ENCODE results near the gene RND1. TPM values are rescaled to one million over a fixed set of nuclear protein-coding genes. Genes with fewer than 3 reads are reported as not detected.
A peak's percentile ranks its signal among the peaks of the same experiment; 100 is the strongest.

The RND1 gene
- polyA plus RNA-seq, 2 of the 4 experiments (the other 2 are of a cell fraction), result 26.5 to 37.8 TPM

DNA sequence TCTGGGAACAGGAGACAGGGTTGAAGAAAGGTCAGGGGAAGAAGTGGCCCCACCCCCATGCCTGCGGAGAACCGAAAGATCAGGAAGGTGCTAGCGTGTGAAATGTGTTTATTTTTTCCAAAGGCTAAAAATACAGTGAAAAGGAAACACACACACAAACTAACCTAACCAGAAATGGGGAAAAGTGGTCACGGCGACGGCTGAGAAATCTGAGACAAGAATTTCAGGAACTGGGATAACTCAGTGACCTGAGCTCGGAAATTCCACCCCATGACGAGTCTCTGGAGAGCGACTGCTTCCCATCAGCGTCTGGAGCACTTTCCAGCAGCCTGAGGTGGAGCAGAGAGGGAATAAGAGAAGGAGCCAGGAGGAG lies 16.6 kb upstream of the RND1 start:
- ChIA-PET POLR2A (interaction anchor here (0.7 to 6.4 kb wide), 5 partner anchors 9 to 30 kb away, joined by 3 to 157 read pairs (median 3); partner anchors contain the start of genes DDX23 and RND1), CTCF (interaction anchor here (8.3 to 33.1 kb wide), 2 partner anchors 8 to 20 kb away, joined by 75 to 1365 read pairs; partner anchors contain the start of genes DDX23 and RND1)
- Histone ChIP-seq H3K4me2 (peak overlapping the region; percentile 99), H3K4me3 (peak overlapping the region; percentile 29), H3K27ac (peak overlapping the region; percentile 88 to 90), H3K4me1 (peaks cover 59% of the 10 kb centered on the region), H3K9me3 (no peaks in the 10 kb centered on the region)
- DNase-seq (ENCODE audit: low read depth in 1 of 2, low spot score in 1 of 2) (peak in 1 of 2 experiments; percentile 74), ATAC-seq (peak; percentile 61 to 66), FAIRE-seq (no peak)
- 1% methylated on average over 10 of the region's 10 CpGs for WGBS (ENCODE audit: missing lambda C conversion rate)
- TF ChIP-seq MYC (IDR thresholded peaks at IDR 0.05; ENCODE audit: borderline replicate concordance, low read length) (no peak), FOSL2 (IDR thresholded peaks at IDR 0.05) (no peak), FOSL2 (CRISPR knock-in tag; IDR thresholded peaks at IDR 0.05) (peak; percentile 32), ESRRA (IDR thresholded peaks at IDR 0.05; ENCODE audit: borderline replicate concordance, low read length) (no peak), KDM1A (IDR thresholded peaks at IDR 0.05; ENCODE audit: low read depth) (no peak), EP300 (IDR thresholded peaks at IDR 0.05) (0 out of 5 replicates have a peak, but pooled peaks of 1 of the 2 experiments have one; percentile 8), RCOR1 (IDR thresholded peaks at IDR 0.05; ENCODE audit: low read depth, low read length) (no peak), JUN (IDR thresholded peaks at IDR 0.05) (0 out of 5 replicates have a peak, but pooled peaks of 1 of the 2 experiments have one; percentile 25)
- TF ChIP-seq, protein P1, sequence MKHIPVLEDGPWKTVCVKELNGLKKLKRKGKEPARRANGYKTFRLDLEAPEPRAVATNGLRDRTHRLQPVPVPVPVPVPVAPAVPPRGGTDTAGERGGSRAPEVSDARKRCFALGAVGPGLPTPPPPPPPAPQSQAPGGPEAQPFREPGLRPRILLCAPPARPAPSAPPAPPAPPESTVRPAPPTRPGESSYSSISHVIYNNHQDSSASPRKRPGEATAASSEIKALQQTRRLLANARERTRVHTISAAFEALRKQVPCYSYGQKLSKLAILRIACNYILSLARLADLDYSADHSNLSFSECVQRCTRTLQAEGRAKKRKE (CRISPR knock-in tag; IDR thresholded peaks at IDR 0.05; ENCODE audit: low read depth), result 0 out of 2 replicates have a peak, but pooled peaks have one; percentile 32
- TF ChIP-seq, protein P2, sequence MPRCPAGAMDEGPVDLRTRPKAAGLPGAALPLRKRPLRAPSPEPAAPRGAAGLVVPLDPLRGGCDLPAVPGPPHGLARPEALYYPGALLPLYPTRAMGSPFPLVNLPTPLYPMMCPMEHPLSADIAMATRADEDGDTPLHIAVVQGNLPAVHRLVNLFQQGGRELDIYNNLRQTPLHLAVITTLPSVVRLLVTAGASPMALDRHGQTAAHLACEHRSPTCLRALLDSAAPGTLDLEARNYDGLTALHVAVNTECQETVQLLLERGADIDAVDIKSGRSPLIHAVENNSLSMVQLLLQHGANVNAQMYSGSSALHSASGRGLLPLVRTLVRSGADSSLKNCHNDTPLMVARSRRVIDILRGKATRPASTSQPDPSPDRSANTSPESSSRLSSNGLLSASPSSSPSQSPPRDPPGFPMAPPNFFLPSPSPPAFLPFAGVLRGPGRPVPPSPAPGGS (IDR thresholded peaks at IDR 0.05), result 0 out of 3 replicates have a peak, but pooled peaks have one; percentile 15
- TF ChIP-seq, protein P3, sequence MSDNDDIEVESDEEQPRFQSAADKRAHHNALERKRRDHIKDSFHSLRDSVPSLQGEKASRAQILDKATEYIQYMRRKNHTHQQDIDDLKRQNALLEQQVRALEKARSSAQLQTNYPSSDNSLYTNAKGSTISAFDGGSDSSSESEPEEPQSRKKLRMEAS (IDR thresholded peaks at IDR 0.05), result no peak

GRCh38 chr12:48881686-48882314 lies 16.1 kb upstream of the RND1 start:
- POLR2A ChIA-PET, result interaction anchor here (1.2 to 6.4 kb wide), 3 partner anchors 9 to 30 kb away, joined by 3 to 157 read pairs (median 26); partner anchors contain the start of genes DDX23 and RND1
- CTCF ChIA-PET, result interaction anchor here (1.2 to 33.1 kb wide), 4 partner anchors 9 to 52 kb away, joined by 4 to 1365 read pairs (median 40); partner anchors contain the start of genes DDX23 and RND1
- H3K4me3 ChIP-seq, result peak overlapping the region; percentile 29
- FAIRE-seq (no peak), ATAC-seq (peak; percentile 22 to 38; a peak in 4 of 6 replicates), DNase-seq (ENCODE audit: low read depth in 1 of 2, low spot score in 1 of 2) (no peak)
- H3K4me1 ChIP-seq, result peaks cover 54% of the 10 kb centered on the region
- 37% methylated on average over 9 of the region's 9 CpGs for WGBS (ENCODE audit: missing lambda C conversion rate)
- no peaks in the 10 kb centered on the region for H3K9me3 ChIP-seq
- H3K4me2 ChIP-seq, result peak overlapping the region; percentile 99
- TF ChIP-seq MAFK (IDR thresholded peaks at IDR 0.05; ENCODE audit: partially characterized antibody) (peak; percentile 66), NR3C1 (IDR thresholded peaks at IDR 0.05) (no peak)
- TF ChIP-seq, protein P4, sequence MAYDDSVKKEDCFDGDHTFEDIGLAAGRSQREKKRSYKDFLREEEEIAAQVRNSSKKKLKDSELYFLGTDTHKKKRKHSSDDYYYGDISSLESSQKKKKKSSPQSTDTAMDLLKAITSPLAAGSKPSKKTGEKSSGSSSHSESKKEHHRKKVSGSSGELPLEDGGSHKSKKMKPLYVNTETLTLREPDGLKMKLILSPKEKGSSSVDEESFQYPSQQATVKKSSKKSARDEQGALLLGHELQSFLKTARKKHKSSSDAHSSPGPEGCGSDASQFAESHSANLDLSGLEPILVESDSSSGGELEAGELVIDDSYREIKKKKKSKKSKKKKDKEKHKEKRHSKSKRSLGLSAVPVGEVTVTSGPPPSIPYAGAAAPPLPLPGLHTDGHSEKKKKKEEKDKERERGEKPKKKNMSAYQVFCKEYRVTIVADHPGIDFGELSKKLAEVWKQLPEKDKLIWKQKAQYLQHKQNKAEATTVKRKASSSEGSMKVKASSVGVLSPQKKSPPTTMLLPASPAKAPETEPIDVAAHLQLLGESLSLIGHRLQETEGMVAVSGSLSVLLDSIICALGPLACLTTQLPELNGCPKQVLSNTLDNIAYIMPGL (CRISPR knock-in tag; IDR thresholded peaks at IDR 0.05; ENCODE audit: borderline replicate concordance), result no peak
- H3K27ac ChIP-seq, result peak overlapping the region; percentile 88 to 90

DNA sequence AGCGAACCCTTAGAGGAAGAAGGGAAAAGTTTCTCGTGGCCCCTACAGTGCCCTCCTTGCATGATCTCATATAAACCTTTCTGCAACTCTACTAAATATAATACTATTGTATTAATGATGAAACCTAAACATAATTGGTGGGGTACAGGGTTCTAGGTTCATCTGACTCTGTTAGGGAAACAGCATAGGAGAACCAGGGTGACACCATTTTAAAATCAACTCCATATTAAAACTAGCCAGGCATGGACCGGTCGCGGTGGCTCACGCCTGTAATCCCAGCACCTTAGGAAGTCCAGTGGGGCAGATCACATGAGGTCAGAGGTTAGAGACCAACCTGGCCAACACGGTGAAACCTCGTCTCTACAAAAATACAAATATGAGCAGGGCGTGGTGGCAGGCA lies 15.0 kb upstream of the RND1 start:
- CTCF ChIA-PET, result interaction anchor here (1.2 to 33.1 kb wide), 5 partner anchors 10 to 53 kb away, joined by 3 to 1365 read pairs (median 5); partner anchors contain the start of genes DDX23 and RND1
- ATAC-seq, result no peak
- TF ChIP-seq, protein P1 (CRISPR knock-in tag; IDR thresholded peaks at IDR 0.05; ENCODE audit: low read depth), result peak; percentile 46; the same call in 1 of the 2 replicates
- TF ChIP-seq ZC3H11A (IDR thresholded peaks at IDR 0.05) (no peak), PHF8 (IDR thresholded peaks at IDR 0.05; ENCODE audit: borderline replicate concordance, low read depth) (no peak), ZNF302 (CRISPR knock-in tag; IDR thresholded peaks at IDR 0.05) (no peak), EHMT2 (IDR thresholded peaks at IDR 0.05; ENCODE audit: low read depth) (no peak), RNF2 (IDR thresholded peaks at IDR 0.05; ENCODE audit: borderline replicate concordance, low read depth) (no peak), SREBF2 (IDR thresholded peaks at IDR 0.05) (no peak), ZSCAN20 (CRISPR knock-in tag; IDR thresholded peaks at IDR 0.05) (peak; percentile 86; the same call in 1 of the 2 replicates), HDAC2 (IDR thresholded peaks at IDR 0.05) (no peak), HEYL (CRISPR knock-in tag; IDR thresholded peaks at IDR 0.05) (peak; percentile 94), FOSL2 (IDR thresholded peaks at IDR 0.05) (no peak), FOSL2 (CRISPR knock-in tag; IDR thresholded peaks at IDR 0.05) (0 out of 2 replicates have a peak, but pooled peaks have one; percentile 4)
- TF ChIP-seq, protein P5, sequence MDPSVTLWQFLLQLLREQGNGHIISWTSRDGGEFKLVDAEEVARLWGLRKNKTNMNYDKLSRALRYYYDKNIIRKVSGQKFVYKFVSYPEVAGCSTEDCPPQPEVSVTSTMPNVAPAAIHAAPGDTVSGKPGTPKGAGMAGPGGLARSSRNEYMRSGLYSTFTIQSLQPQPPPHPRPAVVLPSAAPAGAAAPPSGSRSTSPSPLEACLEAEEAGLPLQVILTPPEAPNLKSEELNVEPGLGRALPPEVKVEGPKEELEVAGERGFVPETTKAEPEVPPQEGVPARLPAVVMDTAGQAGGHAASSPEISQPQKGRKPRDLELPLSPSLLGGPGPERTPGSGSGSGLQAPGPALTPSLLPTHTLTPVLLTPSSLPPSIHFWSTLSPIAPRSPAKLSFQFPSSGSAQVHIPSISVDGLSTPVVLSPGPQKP (IDR thresholded peaks at IDR 0.05; ENCODE audit: low read depth, low read length), result no peak
- FAIRE-seq, result no peak
- POLR2A ChIA-PET, result interaction anchor here (6.4 kb wide), 1 partner anchor 15 kb away, joined by 157 read pairs; the partner anchor contains the start of gene RND1
- 84% methylated on average over 9 of the region's 9 CpGs for WGBS (ENCODE audit: missing lambda C conversion rate)
- no peak for DNase-seq (ENCODE audit: low read depth in 1 of 2, low spot score in 1 of 2)
- Histone ChIP-seq H3K4me1 (peaks cover 53% of the 10 kb centered on the region), H3K27ac (peak overlapping the region; percentile 88 to 90; a peak in 5 of 6 replicates), H3K4me2 (no peak overlapping the region), H3K4me3 (no peak overlapping the region), H3K9me3 (no peaks in the 10 kb centered on the region)
